Keratinocyte (primary cell): ENCODE data around the gene CDC14B. TPM values are rescaled to one million over a fixed set of nuclear protein-coding genes. Genes with fewer than 3 reads are reported as not detected.

Source experiments
- DNase-seq: peaks from one replicate; pipeline ENCODE4 v3.0.0-alpha.2; 2011; ENCODE audit warnings: low read depth, missing footprints, low spot score
- FAIRE-seq: peaks from 2 replicates; lab custom pipeline; 2011; peaks lifted over from hg19 to GRCh38; lab: Jason Lieb, UNC
- H2AFZ ChIP-seq: 2 replicates; pipeline ENCODE4 v1.6.0; 2012; ENCODE audit warnings: low read length, control low read depth, inconsistent platforms; ENCODE audit not compliant: control insufficient read depth
- H3K27ac ChIP-seq: 2 replicates; pipeline ENCODE4 v1.5.1; 2011; ENCODE audit warnings: low read length; ENCODE audit not compliant: control insufficient read depth, insufficient read depth
- H3K27me3 ChIP-seq: 3 replicates; pipeline ENCODE4 v1.6.0; 2011; ENCODE audit warnings: low read length; ENCODE audit not compliant: control insufficient read depth, insufficient read depth; ENCODE audit errors: extremely low read depth
- H3K36me3 ChIP-seq, 2 experiments: 2 replicates in 1 of 2; 3 replicates in 1 of 2; pipeline ENCODE4 v1.5.1; 2011; ENCODE audit warnings: low read length in 2 of 2, mild to moderate bottlenecking in 1 of 2; ENCODE audit not compliant: control insufficient read depth in 2 of 2, insufficient read depth in 2 of 2; ENCODE audit errors: extremely low read depth in 1 of 2
- H3K4me1 ChIP-seq: 3 replicates; pipeline ENCODE4 v1.5.1; 2011; ENCODE audit warnings: low read length; ENCODE audit not compliant: control insufficient read depth, insufficient read depth; ENCODE audit errors: extremely low read depth
- H3K4me2 ChIP-seq: 3 replicates; pipeline ENCODE4 v1.6.0; 2011; ENCODE audit warnings: low read depth, low read length; ENCODE audit not compliant: control insufficient read depth, insufficient read depth; ENCODE audit errors: extremely low read depth
- H3K4me3 ChIP-seq, 3 experiments: fragments of 200-600 bp in 1 of 3; sonication (generic) in 1 of 3; 2 replicates in 2 of 3; 3 replicates in 1 of 3; pipeline ENCODE4 v1.5.1; 2011 to 2016; ENCODE audit warnings: low read length in 3 of 3, mild to moderate bottlenecking in 3 of 3, control low read depth in 2 of 3, inconsistent platforms in 1 of 3, low read depth in 1 of 3, mixed read lengths in 1 of 3, mixed run types in 1 of 3, moderate library complexity in 1 of 3; ENCODE audit not compliant: control insufficient read depth in 2 of 3, insufficient read depth in 2 of 3; ENCODE audit errors: extremely low read depth in 1 of 3
- H3K79me2 ChIP-seq: 2 replicates; pipeline ENCODE4 v1.6.0; 2012; ENCODE audit warnings: low read length; ENCODE audit not compliant: control insufficient read depth, insufficient read depth
- H3K9ac ChIP-seq: 3 replicates; pipeline ENCODE4 v1.6.0; 2011; ENCODE audit warnings: low read length; ENCODE audit not compliant: control insufficient read depth, insufficient read depth; ENCODE audit errors: extremely low read depth
- H3K9me1 ChIP-seq: 3 replicates; pipeline ENCODE4 v1.6.0; 2011; ENCODE audit warnings: low read length; ENCODE audit not compliant: control insufficient read depth, insufficient read depth; ENCODE audit errors: extremely low read depth
- H3K9me3 ChIP-seq: 2 replicates; pipeline ENCODE4 v1.5.1; 2012; ENCODE audit warnings: low read depth, low read length; ENCODE audit not compliant: control insufficient read depth
- H4K20me1 ChIP-seq: 3 replicates; pipeline ENCODE4 v1.6.0; 2011; ENCODE audit warnings: low read length; ENCODE audit not compliant: control insufficient read depth, insufficient read depth; ENCODE audit errors: extremely low read depth
- EZH2 ChIP-seq: IDR thresholded peaks from one replicate; pipeline ENCODE4 v1.6.1; 2012; ENCODE audit warnings: inconsistent platforms, mild to moderate bottlenecking, low read length, moderate library complexity
- dilution Hi-C: fragments of 300-500 bp; cut with MboI; formaldehyde crosslinking; loops from one replicate; pipeline ENCODE4 v1.7.0; 2020; ENCODE audit warnings: low sequenced_read_pairs; ENCODE audit not compliant: extremely low pct_ligation_motif_present
- polyA minus RNA-seq, 3 experiments: library from RNA; depleted of rRNA, polyadenylated mRNA; stranded (reverse); fragments of >200 nt; gene quantifications; 1 replicate in 1 of 3; 2 replicates in 1 of 3; 3 replicates in 1 of 3; pipeline ENCODE4 v1.2.3, GENCODE V29; 2011
- polyA plus RNA-seq, 5 experiments: library from polyadenylated mRNA; depleted of rRNA in 3 of 5; stranded (reverse) in 3 of 5; stranded (forward) in 1 of 5; unstranded in 1 of 5; fragments of >200 nt; gene quantifications; 1 replicate in 1 of 5; 2 replicates in 3 of 5; 3 replicates in 1 of 5; pipeline versions ENCODE4 v1.2.1 to v1.2.3, GENCODE V29; 2011 to 2012; ENCODE audit warnings: missing spikeins in 2 of 5, low read depth in 1 of 5, low replicate concordance in 1 of 5
- TF ChIP-seq, protein P1 (sequence below), 3 experiments: IDR thresholded peaks in 1 of 3; conservative IDR thresholded peaks in 1 of 3; optimal IDR thresholded peaks in 1 of 3; 2 replicates in 2 of 3; 3 replicates in 1 of 3; pipeline versions ENCODE3 to v1.5.1; 2011; ENCODE audit warnings: low read length in 3 of 3, mild to moderate bottlenecking in 3 of 3, moderate library complexity in 2 of 3, control low read depth in 1 of 3, inconsistent platforms in 1 of 3; ENCODE audit not compliant: insufficient read depth in 2 of 3; ENCODE audit errors: extremely low read depth in 1 of 3

Gene CDC14B
- 4.5 to 9.3 TPM (median 7.5 TPM) in 3 replicates for polyA plus RNA-seq
- 2.7 TPM for polyA plus RNA-seq (2011; ENCODE audit: low read depth)
- 5.5 and 8.7 TPM in 2 replicates for polyA plus RNA-seq (2011; cell fraction: cytosol; rRNA removed)
- 10.3 and 11.9 TPM in 2 replicates for polyA plus RNA-seq (2011; cell fraction: nucleus; rRNA removed)
- polyA plus RNA-seq (2012; ENCODE audit: low replicate concordance) = 3.5 and 7.3 TPM in 2 replicates
- polyA minus RNA-seq = 7.5 to 21.1 TPM (median 8.2 TPM) in 3 replicates
- polyA minus RNA-seq (2011; cell fraction: cytosol; rRNA and poly(A)+ RNA removed) = 8.2 TPM
- polyA minus RNA-seq (2011; cell fraction: nucleus; rRNA and poly(A)+ RNA removed) = 7.9 and 13.1 TPM in 2 replicates

DNA sequence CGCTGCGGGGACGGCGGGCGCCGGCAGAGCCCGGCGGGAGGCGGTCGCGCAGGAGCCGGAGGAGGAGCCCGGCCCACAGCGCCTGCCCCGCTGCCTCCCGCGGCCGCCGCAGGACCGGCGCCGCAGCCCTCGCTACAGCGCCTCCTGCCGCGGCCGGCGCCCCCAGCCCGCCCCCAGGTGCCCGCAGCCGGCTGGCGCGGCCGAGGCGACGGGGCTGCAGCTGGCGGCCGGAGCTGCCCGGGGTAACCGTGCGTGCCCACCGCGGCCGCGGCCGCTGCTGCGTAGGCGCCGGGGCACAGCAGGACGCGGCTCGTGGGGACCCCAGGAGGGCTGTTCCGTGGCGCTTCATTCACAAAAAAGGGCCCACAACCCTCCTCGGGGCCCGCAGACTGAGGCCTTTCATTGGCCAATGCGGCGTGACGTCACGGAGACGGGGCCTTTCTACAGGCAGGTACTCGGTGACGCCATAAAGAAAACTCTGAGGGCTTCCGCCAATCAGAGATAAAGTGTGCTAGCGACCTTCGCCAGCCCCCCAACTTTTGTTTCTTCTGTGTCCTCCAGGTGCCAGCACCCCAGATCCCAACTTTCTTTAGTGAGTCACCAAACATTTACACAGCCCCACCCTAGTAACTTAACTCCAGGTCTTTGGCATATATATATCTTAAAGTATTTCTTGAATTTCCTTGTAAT lies at the start of gene CDC14B:
TSS of gene CDC14B (minus strand) at position 353 of the 690 bp plus-strand sequence. CDS start 465 bp downstream, outside the sequence.
- TF ChIP-seq, protein P1, sequence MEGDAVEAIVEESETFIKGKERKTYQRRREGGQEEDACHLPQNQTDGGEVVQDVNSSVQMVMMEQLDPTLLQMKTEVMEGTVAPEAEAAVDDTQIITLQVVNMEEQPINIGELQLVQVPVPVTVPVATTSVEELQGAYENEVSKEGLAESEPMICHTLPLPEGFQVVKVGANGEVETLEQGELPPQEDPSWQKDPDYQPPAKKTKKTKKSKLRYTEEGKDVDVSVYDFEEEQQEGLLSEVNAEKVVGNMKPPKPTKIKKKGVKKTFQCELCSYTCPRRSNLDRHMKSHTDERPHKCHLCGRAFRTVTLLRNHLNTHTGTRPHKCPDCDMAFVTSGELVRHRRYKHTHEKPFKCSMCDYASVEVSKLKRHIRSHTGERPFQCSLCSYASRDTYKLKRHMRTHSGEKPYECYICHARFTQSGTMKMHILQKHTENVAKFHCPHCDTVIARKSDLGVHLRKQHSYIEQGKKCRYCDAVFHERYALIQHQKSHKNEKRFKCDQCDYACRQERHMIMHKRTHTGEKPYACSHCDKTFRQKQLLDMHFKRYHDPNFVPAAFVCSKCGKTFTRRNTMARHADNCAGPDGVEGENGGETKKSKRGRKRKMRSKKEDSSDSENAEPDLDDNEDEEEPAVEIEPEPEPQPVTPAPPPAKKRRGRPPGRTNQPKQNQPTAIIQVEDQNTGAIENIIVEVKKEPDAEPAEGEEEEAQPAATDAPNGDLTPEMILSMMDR (optimal IDR thresholded peaks at IDR 0.05 in 1 of 3, IDR thresholded peaks at IDR 0.05 in 1 of 3, conservative IDR thresholded peaks at IDR 0.05 in 1 of 3; ENCODE audit: extremely low read depth in 1 of 3, insufficient read depth in 2 of 3, low read length in 3 of 3) = peak in 1 of 3 experiments; percentile 38
- no peak for TF ChIP-seq EZH2

DNA sequence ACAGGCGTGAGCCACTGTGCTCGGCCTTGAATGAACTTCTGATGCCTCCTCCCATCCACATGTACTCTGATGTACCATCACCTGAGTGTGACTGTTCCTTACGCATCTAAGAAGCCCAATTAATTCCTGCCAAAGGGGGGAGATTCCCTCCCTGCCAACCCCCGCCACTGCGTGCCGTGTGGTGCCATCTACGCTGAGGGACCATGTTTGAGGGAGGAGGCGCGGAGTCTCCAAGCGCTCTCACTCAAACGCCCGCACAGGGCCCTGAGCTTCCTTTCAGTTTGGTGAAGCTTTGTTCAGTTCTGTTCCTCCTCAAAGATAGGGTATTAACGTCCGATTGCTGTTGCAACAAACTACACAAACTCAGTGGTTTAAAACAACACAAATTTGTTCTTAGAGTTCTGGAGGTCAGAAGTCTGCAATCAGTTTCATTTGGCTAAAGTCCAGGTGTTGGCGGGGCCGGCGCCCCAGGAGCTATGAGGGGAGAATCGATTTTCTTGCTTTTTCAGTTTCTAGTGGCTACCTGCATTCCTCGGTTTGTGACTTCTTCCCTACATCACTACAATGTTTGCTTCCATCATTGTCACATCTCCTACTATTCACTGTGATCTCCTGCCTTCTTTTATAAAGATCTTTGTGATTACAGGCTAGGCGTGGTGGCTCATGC lies 49.4 kb upstream of the CDC14B start:
- H3K36me3 ChIP-seq = no peaks in the 10 kb centered on the region
- FAIRE-seq (no peak), DNase-seq (no peak)
- H3K9me3 ChIP-seq = no peaks in the 10 kb centered on the region
- H3K4me2 ChIP-seq = no peak overlapping the region
- TF ChIP-seq EZH2 = no peak
- TF ChIP-seq, protein P1 (optimal IDR thresholded peaks at IDR 0.05 in 1 of 3, IDR thresholded peaks at IDR 0.05 in 1 of 3, conservative IDR thresholded peaks at IDR 0.05 in 1 of 3; ENCODE audit: extremely low read depth in 1 of 3, insufficient read depth in 2 of 3, low read length in 3 of 3) = no peak
- H3K4me3 ChIP-seq = no peak overlapping the region
- no peaks in the 10 kb centered on the region for H4K20me1 ChIP-seq
- no peak overlapping the region for H3K9ac ChIP-seq
- H3K27ac ChIP-seq = no peak overlapping the region
- dilution Hi-C loops = no loop called here
- no peaks in the 10 kb centered on the region for H3K27me3 ChIP-seq
- no peaks in the 10 kb centered on the region for H3K79me2 ChIP-seq
- H3K9me1 ChIP-seq = no peaks in the 10 kb centered on the region
- H3K4me1 ChIP-seq = no peaks in the 10 kb centered on the region
- H2AFZ ChIP-seq = no peak overlapping the region

More for the DNA sequence above, at the start of gene CDC14B:
- Histone ChIP-seq H3K27ac (peak within 1 kb of the TSS; percentile 45), H3K79me2 (peaks cover 17% of the 10 kb centered on the region), H3K4me3 (peak within 1 kb of the TSS; percentile 64 to 90 (median 70)), H3K9me1 (no peaks in the 10 kb centered on the region), H2AFZ (peak within 1 kb of the TSS; percentile 68), H3K9me3 (no peaks in the 10 kb centered on the region), H3K36me3 (no peaks in the 10 kb centered on the region), H3K4me1 (peaks cover 14% of the 10 kb centered on the region), H3K27me3 (no peaks in the 10 kb centered on the region), H3K9ac (peak within 1 kb of the TSS; percentile 74), H4K20me1 (no peaks in the 10 kb centered on the region), H3K4me2 (peak within 1 kb of the TSS; percentile 94)
- dilution Hi-C loops = no loop called here
- FAIRE-seq (no peak), DNase-seq (peak; percentile 66)
